NCI-H2171 treated with DMSO at 0.1 percent for 48 hours (cell line): Measurements from ENCODE around the gene VENTX.

Experiments used
- DNase-seq: peaks from one replicate; lab custom pipeline; 2025; lab: John Stamatoyannopoulos, UW

Gene VENTX

GRCh38 chr10:133201948-133202725, 35.5 kb upstream of the VENTX start:
- DNase-seq: no peak

DNA sequence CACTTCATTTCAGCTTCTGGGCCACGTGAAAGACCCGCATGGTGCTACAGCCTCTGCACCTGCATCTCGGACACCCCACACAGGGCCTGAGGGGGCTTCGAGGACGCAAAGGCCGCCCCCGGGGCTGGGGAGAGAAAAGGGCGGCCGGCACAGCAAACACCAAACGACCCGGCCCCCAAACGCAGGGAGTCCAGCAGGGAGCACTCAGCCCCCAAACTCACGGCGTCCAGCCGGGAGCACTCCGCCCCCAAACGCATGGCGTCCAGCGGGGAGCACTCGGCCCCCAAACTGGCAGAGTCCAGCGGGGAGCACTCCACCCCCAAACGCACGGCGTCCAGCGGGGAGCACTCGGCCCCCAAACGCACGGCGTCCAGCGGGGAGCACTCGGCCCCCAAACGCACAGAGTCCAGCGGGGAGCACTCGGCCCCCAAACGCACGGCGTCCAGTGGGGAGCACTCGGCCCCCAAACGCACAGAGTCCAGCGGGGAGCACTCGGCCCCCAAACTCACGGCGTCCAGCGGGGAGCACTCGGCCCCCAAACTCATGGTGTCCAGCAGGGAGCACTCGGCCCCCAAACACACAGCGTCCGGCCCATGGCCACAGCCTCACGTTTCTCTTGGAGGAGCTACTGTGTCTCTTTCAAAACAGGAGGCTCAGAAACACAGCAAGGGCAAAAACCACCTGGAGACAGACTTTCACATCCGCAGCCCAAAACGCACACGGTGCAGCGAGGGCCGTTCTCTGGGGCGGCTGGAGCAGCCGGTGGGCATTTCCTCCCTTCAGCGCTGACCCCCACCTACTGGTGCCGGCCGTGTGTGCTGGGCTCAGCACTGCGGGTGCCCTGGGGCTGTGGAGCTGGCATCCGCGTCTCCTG, 34.6 kb upstream of the VENTX start:
- no peak for DNase-seq

- DNase-seq: no peak
Observed at GRCh38 chr10:133203652-133204195, 33.9 kb upstream of the VENTX start.

DNA sequence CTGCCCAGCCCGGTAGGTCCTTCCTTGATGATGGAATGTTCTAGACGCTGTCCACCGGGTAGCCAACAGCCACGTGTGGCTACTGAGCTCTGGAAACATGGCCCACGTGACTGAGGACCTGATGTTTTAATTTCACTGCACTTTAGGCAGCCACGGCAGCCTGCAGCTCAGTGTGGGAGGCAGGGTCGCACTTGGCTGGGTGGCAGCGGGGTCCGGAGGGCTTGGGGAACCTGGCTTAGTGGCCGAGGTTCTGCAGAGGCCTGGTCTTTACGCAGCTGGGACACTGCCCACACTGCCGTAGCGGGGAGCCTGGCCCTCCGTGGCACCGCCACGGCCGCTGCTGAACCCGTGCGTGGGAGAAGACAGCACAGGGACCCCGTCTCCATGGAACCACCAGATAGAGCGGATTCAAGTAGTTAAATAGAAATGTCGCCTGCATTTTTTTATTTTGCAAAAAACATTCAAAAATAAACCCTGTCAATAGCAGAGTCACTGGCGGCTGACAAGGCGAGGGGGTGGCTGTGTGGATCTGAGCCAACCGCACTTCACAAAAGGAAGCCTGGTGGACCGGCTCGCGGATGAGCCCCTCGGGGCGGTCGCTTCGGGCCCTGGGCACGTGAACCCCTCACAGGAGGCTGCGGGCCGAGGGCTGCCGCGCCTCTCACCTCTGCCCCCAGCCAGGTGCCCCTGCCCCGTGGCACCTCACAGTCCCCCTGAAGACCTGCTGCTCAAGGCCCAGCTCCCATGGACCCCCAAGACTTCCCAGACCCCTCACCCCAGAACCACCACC, 33.2 kb upstream of the VENTX start:
- DNase-seq: no peak

GRCh38 chr10:133205146-133205545, 32.5 kb upstream of the VENTX start:
- DNase-seq: no peak

DNA sequence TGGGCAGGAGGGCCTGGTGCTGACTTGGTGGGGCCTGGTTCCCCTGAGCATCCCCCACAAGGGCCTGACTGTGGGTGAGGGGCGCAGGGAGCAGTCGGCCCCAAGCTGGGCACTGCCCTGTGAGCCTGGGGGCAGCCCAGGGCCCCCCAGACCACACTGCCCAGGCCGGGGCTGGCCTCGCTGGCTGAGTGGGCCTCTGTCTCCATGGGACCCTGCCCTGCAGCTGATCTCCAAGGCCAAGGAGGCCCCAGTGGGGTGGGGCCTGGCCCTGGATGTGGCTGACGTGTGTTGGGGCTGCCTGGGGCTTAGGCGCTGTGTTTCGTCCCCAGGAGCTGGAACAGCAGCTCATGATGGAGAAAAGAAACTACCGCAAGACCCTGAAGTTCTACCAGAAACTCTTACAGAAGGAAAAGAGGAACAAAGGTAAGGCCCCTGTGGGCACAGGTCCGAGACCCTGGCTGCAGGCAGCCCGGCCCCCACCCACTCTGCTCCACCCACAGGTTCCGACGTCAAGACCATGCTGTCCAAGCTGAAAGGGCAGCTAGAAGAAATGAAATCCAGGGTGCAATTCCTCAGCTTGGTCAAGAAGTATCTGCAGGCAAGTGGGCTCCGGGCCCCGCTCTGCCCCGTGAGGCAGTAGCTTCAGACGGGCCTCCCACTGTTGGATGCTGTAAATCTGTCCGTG, 31.2 kb upstream of the VENTX start:
- no peak for DNase-seq

GRCh38 chr10:133207041-133207600, 30.5 kb upstream of the VENTX start:
- no peak for DNase-seq

DNA sequence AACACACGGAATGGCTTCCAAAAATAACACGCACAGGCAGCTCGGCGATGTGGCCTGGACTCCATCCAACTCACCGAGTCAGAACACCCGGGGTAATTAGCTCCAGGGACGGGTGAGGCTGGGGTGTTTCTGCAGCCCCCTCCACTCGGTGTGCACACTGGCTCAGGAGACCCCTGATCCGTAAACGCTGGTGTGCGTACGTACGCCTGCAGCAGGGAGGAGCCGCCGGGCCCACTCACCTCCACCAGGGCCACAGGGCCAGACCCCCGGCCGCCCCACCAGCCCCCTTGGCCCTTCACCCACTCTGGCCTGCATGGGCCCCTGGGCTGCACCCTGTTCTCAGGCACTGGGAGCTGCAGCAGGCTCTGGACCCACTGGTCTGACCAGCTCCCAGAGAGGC, 30.0 kb upstream of the VENTX start:
- DNase-seq: no peak

DNA sequence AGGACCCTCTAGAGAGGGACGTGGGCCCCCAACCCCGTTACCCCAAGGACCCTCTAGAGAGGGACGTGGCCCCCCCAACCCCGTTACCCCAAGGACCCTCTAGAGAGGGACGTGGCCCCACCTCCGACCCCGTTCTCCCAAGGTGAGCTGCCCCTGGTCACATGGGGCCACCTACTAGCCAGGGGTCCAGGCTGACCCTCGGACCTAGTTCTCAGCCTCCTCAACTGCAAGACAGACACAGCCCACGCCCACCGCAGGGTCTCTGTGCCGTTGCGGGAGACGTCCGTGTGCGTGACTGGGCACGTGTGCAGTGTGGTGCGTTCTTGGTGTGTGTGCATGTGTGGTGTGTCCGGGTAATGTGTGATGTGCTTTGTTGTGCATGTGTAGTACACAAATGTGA, 29.2 kb upstream of the VENTX start:
- DNase-seq: no peak

DNA sequence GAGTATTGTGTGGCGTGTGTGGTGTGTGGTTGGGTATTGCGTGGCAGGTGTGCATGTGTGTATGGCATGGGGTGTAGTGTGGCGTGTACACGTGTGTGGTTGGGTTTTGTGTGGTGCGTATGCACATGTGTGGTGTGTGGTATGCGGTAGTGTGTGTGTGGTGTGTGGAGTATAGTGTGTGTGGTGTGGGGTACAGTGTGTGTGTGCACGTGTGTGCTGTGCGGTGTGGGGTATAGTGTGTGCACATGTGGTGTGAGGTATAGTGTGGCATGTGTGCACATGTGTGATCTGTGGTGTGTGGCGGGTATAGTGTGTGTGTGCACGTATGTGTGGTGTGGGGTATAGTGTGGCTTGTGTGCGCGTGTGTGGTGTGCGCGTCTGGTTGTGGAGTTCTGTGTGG, 28.5 kb upstream of the VENTX start:
- no peak for DNase-seq

DNA sequence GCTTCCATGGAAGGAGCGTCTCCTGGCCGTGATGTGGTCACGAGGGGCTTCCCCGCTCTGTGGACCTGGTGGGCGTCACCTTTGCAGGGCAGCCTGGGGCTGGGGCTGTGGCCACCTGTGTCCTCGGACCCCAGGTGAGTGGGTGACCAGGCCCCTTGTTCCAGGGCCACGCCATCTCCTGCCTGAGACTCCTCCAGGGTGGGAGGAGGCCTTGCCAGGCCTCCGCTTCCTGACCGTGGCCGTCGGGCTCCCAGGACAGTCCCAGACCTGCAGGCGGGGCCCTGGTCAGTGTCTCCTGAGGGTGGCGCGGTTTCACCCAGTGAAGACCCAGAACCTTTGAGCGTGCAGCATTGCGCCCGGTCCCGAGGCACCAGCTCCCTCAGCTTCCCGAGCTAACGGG, 28.0 kb upstream of the VENTX start:
- no peak for DNase-seq

DNA sequence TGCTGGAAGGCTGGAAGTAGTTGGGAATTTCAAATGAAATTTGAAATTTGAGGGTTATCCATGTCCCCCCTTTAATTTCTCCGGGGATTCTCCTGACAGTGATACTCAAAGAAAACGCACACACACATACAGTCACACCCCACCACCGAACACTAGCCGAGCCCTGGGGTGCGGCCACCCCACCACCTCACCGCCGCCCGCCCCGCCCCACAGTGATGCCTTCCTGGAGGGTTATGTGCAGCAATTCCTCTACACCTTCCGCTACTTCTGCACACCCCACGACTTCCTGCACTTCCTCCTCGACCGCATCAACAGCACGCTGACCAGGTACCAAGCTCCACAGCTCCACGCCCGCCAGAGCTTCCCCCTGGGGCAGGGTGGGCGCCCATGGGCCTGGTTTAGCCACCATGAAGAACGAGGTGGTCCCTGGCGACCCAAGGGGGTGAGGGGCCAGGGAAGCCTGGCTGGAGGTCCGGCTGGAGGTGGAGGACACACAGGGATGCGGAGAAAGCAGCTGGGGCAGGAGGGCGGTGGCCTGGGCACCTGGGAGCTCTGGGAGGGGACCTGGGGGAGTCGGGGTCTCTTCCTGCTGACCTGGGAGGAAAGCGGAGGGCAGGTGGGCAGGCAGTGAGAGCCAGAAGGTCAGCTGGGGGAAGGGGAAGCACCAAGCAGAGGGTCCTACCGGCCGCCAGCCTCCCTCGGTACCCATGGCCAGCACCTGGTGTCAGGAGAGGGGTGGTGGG, 27.1 kb upstream of the VENTX start:
- DNase-seq: no peak

DNA sequence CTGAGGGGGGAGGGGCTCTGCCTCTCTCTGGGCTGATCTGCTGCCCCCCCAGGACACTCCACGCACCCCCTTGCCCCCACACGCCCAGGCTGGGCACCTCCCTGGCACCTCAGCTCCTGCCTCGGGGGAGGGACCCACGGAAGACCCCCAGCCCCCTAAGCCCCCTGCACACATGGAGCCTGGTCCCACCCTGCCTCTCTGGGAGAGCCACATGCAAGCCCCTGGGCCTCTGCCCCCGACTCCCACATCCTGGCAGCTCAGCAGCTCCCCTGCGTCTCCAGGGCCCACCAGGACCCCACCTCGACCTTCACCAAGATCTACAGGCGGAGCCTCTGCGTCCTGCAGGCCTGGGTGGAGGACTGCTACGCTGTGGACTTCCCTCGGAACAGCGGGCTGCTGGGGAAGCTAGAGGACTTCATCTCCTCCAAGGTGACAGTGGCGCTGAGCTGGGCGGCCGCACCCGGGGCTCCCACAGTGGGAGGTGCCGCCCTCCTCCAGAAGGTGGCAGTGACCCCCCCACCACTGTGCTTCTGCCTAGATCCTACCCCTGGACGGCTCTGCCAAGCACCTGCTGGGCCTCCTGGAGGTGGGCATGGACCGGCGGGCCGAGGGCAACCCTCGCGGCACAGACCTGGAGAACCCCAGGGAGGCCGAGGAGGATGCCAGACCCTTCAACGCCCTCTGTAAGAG, 26.4 kb upstream of the VENTX start:
- DNase-seq: no peak

- no peak for DNase-seq
Observed at GRCh38 chr10:133211959-133212852, 25.4 kb upstream of the VENTX start.

DNA sequence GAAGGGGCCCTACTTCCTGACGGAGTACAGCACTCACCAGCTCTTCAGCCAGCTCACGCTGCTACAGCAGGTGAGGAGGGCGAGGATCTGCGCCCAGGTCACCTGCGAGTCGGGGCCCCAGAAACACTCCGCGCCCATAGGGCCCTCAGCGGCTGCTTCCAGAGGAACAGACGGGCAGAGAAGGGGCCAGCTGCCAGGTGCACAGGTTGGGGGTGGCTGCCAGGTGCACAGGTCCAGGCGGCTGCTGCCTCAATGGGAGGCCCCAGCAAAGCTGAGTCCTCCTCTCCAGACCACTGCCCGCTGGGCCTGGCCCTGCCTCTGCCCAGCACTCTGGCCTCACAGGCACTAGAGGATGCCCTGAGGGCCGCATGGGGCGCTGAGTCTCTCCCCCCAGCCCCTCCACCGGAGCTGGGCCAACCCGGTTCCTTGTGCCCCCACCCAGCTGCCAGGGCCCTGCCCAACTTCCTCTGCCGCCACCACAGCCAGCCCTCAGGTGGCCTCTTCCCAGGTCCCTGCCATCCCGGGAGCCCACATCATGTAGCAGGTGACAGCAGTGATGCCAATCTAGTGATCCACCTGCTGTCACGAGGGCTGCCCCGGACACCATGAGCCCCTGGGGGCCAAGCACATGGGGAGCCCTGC, 24.7 kb upstream of the VENTX start:
- DNase-seq: peak; percentile 4

DNA sequence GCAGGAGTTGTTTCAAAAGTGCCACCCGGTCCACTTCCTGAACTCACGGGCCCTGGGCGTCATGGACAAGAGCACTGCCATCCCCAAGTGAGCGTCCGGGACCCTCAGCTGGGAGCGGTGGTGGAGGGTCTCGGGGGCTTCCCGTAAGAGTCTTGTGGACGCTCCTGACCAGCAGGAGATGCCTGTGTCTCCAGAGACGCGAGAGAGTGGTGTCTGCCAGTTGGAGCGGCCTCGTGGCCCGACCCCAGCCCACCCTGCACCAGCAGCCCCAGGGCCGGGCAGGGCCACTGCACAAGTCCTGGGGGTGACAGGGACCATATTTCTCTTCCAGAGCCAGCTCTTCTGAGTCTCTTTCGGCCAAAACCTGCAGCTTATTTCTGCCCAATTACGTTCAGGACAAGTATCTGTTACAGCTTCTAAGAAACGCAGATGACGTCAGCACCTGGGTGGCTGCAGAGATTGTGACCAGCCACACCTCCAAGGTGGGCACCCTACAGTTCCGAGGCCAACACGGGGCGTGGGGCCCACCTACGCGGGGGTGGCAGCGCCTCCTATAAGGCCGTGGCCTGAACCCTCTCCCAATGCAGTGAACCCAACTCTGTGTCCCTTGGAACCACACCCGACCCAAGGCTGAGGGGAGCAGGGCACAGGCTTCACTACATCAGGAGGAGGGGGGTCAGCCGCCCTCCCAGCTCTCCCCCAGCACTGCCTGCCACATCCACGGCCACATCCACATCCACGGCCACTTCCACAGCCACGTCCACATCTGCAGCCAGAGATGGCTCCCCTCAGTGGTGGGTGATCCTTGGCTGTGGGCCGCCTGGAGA, 23.8 kb upstream of the VENTX start:
- DNase-seq: no peak
